Left lobe of liver (tissue), 2 donors: ENCODE results near the gene ARCN1. TPM values are rescaled to one million over a fixed set of nuclear protein-coding genes. Genes with fewer than 3 reads are reported as not detected.
"Not testable (repeated sequence)": the region's sequence is repeated elsewhere in the genome, so short reads cannot be mapped to it uniquely, and the experiment has no call there.

ENCODE experiments used
- ATAC-seq: fragments of 200-7000 bp; cut with Tn5 transposase; one replicate; pipeline ENCODE4 v1.9.1; 2020; ENCODE audit warnings: mild to moderate bottlenecking, moderate library complexity
- DNase-seq: peaks from one replicate; pipeline ENCODE4 v3.0.0-alpha.2; 2020; ENCODE audit warnings: low spot score
- total RNA-seq: library from RNA; stranded (reverse); gene quantifications from one replicate; pipeline ENCODE4 v1.2.1, GENCODE V29; 2021
- donor health status: DM: no; HTN: no; CAD: no; lungs with moderate emphysema.
- donor health status: DM: no; HTN: yes; CAD: no.

Gene ARCN1
- total RNA-seq, 1 donor from 2014 or later, result 61.0 TPM

DNA sequence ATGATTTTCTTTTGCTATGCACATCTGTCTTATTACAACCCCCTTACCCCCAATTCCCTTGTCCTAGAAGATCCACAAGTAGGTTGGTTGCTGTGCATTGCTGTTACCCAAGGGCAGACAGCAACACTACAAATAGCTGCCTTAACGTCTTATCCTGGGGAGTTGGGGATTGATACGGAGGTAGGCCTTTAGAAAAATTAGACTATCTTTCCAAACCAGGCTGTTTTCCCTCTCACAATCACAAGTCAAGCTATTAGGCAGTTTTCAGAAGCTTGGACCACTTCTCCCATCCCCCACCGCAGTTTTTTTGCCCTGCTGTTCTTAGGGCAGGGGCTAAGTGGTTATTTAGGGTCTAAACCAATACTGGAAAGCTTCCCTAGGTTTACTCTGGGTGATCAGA is 32.4 kb downstream of the ARCN1 start:
- DNase-seq, result no peak
- ATAC-seq, result no peak

DNA sequence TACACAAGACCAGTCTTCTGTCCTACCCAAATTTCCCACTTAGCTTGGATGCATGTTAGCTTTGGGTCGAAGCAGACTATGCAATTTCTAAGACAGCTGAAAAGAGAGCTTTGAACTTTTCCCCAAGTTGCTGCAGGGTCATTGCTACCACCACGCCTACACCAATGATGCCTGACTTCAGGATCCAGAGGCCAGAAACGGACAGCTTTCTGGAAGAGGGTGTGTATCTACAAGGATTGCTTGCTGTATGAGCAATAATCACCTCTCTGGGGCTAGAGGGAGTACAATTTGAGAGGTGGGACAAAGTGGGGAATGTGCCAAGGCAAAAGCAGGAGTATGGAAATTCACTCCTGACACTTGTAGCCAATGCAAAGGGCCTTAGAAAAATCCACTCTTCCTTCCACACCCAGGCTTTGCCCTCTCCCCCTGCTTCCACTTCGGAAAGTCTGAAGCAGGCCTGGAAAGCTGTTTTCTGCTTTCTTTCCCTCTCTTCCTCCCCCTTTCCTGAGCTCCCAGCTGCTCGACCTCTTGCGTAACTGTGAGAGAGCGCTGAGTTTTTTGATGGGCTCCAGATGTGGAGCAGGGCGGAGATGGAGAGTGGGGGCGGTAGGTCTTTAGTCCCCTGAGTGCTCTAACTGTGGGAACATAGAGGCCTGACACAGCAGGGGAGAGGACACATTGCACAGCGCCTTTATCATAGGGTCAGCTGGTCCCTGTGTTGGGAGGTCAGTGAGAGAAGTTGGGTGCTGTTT is 33.1 kb downstream of the ARCN1 start:
- ATAC-seq, result peak; percentile 10

GRCh38 chr11:118606157-118606843 is 34.1 kb downstream of the ARCN1 start:
- DNase-seq (no peak), ATAC-seq (no peak)

More for the DNA sequence above, 33.1 kb downstream of the ARCN1 start:
- no peak for DNase-seq

DNA sequence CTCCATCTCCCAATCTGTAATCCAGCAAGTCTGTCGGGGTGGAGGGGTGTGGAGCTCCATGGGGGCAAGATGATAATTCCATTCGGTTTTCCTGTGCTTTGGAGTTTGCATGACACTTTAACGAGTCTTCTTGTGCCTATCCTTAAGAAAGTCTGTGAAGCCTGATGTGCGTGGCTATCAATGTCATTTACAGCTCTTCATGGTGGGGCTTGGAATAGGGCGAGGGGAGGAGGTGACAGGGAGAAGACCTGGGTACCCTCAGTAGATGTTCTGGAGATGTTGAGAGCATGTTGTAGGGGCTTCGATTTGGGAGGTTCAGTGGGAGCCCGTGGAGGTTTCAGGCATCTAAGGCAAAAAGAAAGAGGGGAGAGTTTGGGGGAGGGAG is 34.6 kb downstream of the ARCN1 start:
- DNase-seq (no peak), ATAC-seq (no peak)

GRCh38 chr11:118607401-118608359 is 35.5 kb downstream of the ARCN1 start, which contains the start of gene PHLDB1:
TSS of gene PHLDB1 (plus strand) at chr11:118607615. CDS start at chr11:118613837, 6,222 bp downstream.
- DNase-seq, result peak; percentile 50
- ATAC-seq, result peak; percentile 50

- peak; percentile 22 for ATAC-seq
Observed at GRCh38 chr11:118608360-118609227, 36.4 kb downstream of the ARCN1 start.

DNA sequence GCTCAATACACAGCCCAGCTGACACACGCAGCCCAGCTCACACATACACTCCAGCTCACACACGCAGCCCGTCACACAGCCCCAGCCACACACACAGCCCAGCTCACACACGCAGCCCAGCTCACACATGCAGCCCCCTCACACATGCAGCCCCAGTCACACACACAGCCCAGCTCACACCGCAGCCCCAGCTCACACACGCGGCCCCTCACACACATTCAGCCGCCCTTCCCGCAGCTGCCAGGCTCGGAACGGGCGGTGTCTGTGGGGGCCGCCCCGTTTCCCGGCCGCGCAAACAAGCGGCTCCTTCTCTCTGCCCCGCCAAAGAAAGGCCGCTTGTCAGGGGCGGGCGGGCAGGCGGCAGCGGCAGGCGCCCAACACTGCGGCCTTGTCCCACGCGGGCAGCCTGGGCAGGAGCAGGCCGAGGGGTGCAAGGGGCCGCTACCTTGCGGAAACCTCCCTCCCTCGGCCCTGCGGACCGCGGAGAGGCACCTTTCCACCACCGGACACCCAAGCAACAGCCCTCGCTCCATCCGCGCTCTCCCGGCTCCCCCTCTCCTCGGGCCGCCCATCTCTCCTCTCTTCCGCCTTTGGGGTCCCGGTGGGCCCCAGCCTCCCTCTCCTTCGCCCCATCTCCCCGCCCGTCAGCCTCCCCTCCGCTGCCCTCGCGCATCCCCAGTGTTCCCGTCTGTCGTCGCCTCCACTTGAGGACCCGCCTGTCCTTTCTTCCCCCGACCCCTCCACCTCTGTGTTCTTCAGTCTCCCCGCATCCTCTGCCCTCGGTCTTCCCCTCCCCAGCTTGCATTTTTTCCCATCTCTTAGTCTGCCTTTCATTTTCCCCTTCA is 37.4 kb downstream of the ARCN1 start:
- ATAC-seq (no peak), DNase-seq (no peak)

More at GRCh38 chr11:118608360-118609227, 36.4 kb downstream of the ARCN1 start:
- peak; percentile 40 for DNase-seq

DNA sequence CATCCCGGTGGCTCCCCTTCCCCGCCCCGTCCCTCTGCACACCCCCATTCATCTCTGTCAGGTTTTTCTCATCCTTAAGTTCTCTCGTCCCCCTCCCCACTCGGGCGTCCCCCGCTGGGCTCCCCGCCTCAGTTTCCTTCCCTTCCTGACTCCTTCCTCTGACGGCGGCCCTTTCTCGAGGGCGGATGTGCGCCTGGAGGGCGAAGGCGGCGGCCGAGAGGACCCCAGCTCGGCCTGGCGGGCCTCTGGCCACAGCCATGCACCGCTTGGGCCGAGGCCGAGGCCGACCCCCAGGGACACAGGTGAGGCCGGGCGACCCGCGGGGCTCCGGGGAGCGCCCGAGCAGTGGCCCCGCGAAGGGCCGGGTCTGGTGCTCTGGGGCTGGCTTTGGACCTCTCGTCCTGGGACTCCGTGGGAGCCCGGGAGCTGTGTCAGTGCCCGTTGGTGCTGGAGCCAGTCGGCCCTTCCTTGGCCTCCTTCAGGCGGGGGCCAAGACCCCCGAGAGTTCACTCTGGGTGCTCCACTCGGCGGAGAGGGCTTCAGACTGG is 38.1 kb downstream of the ARCN1 start:
- DNase-seq, result no peak
- peak; percentile 14 for ATAC-seq

- DNase-seq, result peak; percentile 78
- peak; percentile 83 for ATAC-seq
Observed at GRCh38 chr11:118610773-118611432, 38.7 kb downstream of the ARCN1 start.

DNA sequence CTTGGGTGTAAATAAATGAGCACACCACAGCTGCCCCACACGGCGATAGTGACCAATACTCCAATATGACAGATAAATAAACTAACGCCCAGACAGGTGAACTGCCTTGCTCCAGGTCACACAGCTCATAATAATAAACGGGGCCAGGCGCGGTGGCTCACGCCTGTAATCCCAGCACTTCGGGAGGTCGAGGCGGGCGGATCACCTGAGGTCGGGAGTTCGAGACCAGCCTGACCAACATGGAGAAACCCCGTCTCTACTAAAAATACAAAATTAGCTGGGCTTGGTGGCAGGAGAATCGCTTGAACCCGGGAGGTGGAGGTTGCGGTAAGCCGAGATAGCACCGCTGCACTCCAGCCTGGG is 39.2 kb downstream of the ARCN1 start:
- not testable (repeated sequence) for DNase-seq, ATAC-seq

GRCh38 chr11:118612378-118612777 is 40.2 kb downstream of the ARCN1 start:
- DNase-seq, result no peak

GRCh38 chr11:118614511-118614910 is 42.3 kb downstream of the ARCN1 start:
- ATAC-seq (no peak), DNase-seq (no peak)

More at GRCh38 chr11:118612378-118612777, 40.2 kb downstream of the ARCN1 start:
- ATAC-seq, result no peak

- DNase-seq (no peak), ATAC-seq (no peak)
Observed at GRCh38 chr11:118615282-118615975, 43.2 kb downstream of the ARCN1 start.

DNA sequence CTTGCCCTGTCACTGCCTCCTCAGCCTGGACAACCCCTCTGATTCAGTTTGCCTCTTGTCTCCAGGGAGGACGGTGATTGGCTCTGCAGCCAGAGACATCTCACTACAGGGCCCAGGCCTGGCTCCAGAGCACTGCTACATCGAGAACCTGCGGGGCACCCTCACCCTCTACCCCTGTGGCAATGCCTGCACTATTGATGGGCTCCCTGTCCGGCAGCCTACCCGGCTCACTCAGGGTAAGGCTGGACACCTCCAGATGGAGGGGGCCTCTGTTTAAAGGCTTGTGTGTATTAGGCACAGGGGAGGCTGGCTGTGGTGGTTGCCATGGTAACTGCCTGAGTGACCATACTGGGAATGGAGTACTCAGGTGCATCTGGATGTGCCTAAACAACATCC is 43.8 kb downstream of the ARCN1 start:
- ATAC-seq, result no peak
- DNase-seq, result no peak

DNA sequence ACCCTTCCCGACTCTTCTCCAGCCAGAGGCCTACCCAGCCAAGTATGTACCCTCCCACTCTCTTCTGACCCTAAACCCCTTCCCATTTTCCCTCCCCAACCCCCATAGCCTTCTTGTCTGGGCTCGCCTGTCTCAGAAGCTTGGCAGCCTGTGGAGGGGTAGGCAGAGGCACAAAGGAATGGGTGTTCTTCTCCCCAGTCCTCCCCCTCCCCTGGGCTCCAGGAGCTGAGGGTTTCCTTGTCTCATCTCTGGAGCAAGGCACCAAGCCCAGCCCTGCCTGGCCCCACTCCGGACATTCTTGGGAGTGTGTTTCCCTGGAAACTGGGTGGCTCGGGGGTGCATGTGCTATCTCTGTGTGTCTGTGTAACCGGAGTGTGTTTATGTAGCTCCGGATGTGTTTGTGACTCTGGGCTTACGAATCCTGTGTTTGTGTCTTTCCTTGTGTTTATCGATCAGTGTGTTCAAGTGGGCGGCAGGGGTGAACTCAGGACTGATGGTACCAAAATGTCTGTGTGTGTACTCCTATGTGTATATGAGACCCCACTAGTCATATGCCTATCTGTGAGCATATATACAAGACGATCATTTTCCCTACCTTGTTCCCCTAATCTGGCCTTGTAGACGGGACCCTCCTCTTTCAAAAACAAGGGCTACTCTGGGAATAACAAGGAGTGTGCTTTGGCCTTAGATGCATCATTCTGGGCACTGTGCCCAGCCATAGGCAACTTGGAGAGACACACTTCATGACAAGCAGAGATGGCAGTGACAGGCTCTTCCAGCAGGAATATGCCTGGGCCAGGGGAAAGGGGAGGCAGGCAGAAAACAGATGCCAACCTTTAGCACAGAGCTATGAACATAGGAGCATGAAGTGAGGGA is 46.1 kb downstream of the ARCN1 start:
- ATAC-seq (peak; percentile 48), DNase-seq (no peak)

GRCh38 chr11:118618991-118619375 is 46.8 kb downstream of the ARCN1 start:
- no peak for ATAC-seq
- DNase-seq, result no peak
